ENCODE results near the gene HES5. TPM values are rescaled to one million over a fixed set of nuclear protein-coding genes. Genes with fewer than 3 reads are reported as not detected.

Gene HES5
- total RNA-seq, 1 donor: not detected

GRCh38 chr1:2514863-2515762, 14.9 kb downstream of the HES5 start:
- no peaks in the 10 kb centered on the region for H3K9me3 ChIP-seq (ENCODE audit: low read depth, low read length)
- H4K20me1 ChIP-seq (ENCODE audit: insufficient read depth, low read length): peaks cover 3% of the 10 kb centered on the region
- no peaks in the 10 kb centered on the region for H3K79me2 ChIP-seq (ENCODE audit: insufficient read depth, low read length)
- no peaks in the 10 kb centered on the region for H3K27me3 ChIP-seq (ENCODE audit: insufficient read depth, low read length)
- no peaks in the 10 kb centered on the region for H3K4me1 ChIP-seq (ENCODE audit: insufficient read depth, low read length)
- no peak for TF ChIP-seq CTCF (IDR thresholded peaks at IDR 0.05; ENCODE audit: extremely low read depth, low read depth, low read length)
- no peak overlapping the region for H3K27ac ChIP-seq (ENCODE audit: low read depth, low read length)
- no peak overlapping the region for H3K4me2 ChIP-seq (ENCODE audit: insufficient read depth, low read length)
- no peak overlapping the region for H3K4me3 ChIP-seq (ENCODE audit: insufficient read depth, low read length)
- H2AFZ ChIP-seq (ENCODE audit: low read length): no peak overlapping the region
- DNase-seq (ENCODE audit: insufficient read length, low spot score, missing footprints): no peak
- H3K36me3 ChIP-seq (ENCODE audit: insufficient read depth, low read length): peaks cover 44% of the 10 kb centered on the region

GRCh38 chr1:2513939-2514652, 16.0 kb downstream of the HES5 start:
- no peak overlapping the region for H3K4me3 ChIP-seq (ENCODE audit: insufficient read depth, low read length)
- H3K27ac ChIP-seq (ENCODE audit: low read depth, low read length): no peak overlapping the region
- no peak overlapping the region for H2AFZ ChIP-seq (ENCODE audit: low read length)
- no peak for TF ChIP-seq CTCF (IDR thresholded peaks at IDR 0.05; ENCODE audit: extremely low read depth, low read depth, low read length)
- no peaks in the 10 kb centered on the region for H3K4me1 ChIP-seq (ENCODE audit: insufficient read depth, low read length)
- H3K36me3 ChIP-seq (ENCODE audit: insufficient read depth, low read length): peaks cover 46% of the 10 kb centered on the region
- peaks cover 3% of the 10 kb centered on the region for H4K20me1 ChIP-seq (ENCODE audit: insufficient read depth, low read length)
- no peaks in the 10 kb centered on the region for H3K9me3 ChIP-seq (ENCODE audit: low read depth, low read length)
- no peak for DNase-seq (ENCODE audit: insufficient read length, low spot score, missing footprints)
- no peaks in the 10 kb centered on the region for H3K27me3 ChIP-seq (ENCODE audit: insufficient read depth, low read length)
- H3K79me2 ChIP-seq (ENCODE audit: insufficient read depth, low read length): no peaks in the 10 kb centered on the region
- no peak overlapping the region for H3K4me2 ChIP-seq (ENCODE audit: insufficient read depth, low read length)

- peaks cover 39% of the 10 kb centered on the region for H3K36me3 ChIP-seq (ENCODE audit: insufficient read depth, low read length)
Observed at GRCh38 chr1:2512862-2513421, 17.1 kb downstream of the HES5 start.

More at GRCh38 chr1:2512862-2513421, 17.1 kb downstream of the HES5 start:
- no peaks in the 10 kb centered on the region for H3K9me3 ChIP-seq (ENCODE audit: low read depth, low read length)
- no peak overlapping the region for H3K4me2 ChIP-seq (ENCODE audit: insufficient read depth, low read length)
- H3K27ac ChIP-seq (ENCODE audit: low read depth, low read length): no peak overlapping the region
- H3K4me1 ChIP-seq (ENCODE audit: insufficient read depth, low read length): no peaks in the 10 kb centered on the region
- no peak for TF ChIP-seq CTCF (IDR thresholded peaks at IDR 0.05; ENCODE audit: extremely low read depth, low read depth, low read length)
- no peak for DNase-seq (ENCODE audit: insufficient read length, low spot score, missing footprints)
- no peak overlapping the region for H3K4me3 ChIP-seq (ENCODE audit: insufficient read depth, low read length)
- H3K27me3 ChIP-seq (ENCODE audit: insufficient read depth, low read length): no peaks in the 10 kb centered on the region
- no peaks in the 10 kb centered on the region for H3K79me2 ChIP-seq (ENCODE audit: insufficient read depth, low read length)
- H2AFZ ChIP-seq (ENCODE audit: low read length): no peak overlapping the region
- H4K20me1 ChIP-seq (ENCODE audit: insufficient read depth, low read length): peaks cover 3% of the 10 kb centered on the region

Measured in osteoblast (primary cell).